K562 (cell line): ENCODE data around the gene PTPRO. TPM values are rescaled to one million over a fixed set of nuclear protein-coding genes. Genes with fewer than 3 reads are reported as not detected.

Source experiments
- ATAC-seq: fragments of 200-7000 bp; cut with Tn5 transposase; 3 replicates; pipeline ENCODE4 v1.9.1; 2020; ENCODE audit warnings: moderate library complexity
- BruUV-seq: library from RNA; stranded (reverse); fragments of 400-500 nt; replicated peaks from 2 replicates; lab custom pipeline; 2021; lab: Mats Ljungman, UMichigan
- CTCF ChIA-PET: fragments of 300-600 bp; formaldehyde crosslinking; extraction: SDS; loops from one replicate; lab custom pipeline; 2021; ENCODE audit warnings: low intra/inter-chr PET ratio; lab: Yijun Ruan, JAX
- POLR2A ChIA-PET: fragments of 300-600, 350-650 bp; sonication (Branson Sonifier 250); formaldehyde crosslinking; extraction: SDS; loops from one replicate; lab custom pipeline; 2021; ENCODE audit warnings: antibody characterized with exemption, inconsistent platforms; lab: Yijun Ruan, JAX
- DNase-seq, 4 experiments: peaks; one replicate each; pipeline versions ENCODE4 v3.0.0 to v3.0.0-alpha.2; 2011 to 2018; ENCODE audit warnings: low spot score in 3 of 4, mixed read lengths in 3 of 4; ENCODE audit errors: extremely low read depth in 1 of 4
- FAIRE-seq: peaks from 2 replicates; lab custom pipeline; 2011; peaks lifted over from hg19 to GRCh38; lab: Jason Lieb, UNC
- H2AFZ ChIP-seq: 2 replicates; pipeline ENCODE4 v1.6.0; 2011; ENCODE audit warnings: low read depth, low read length, control low read depth, inconsistent platforms
- H3K27ac ChIP-seq: fragments of 200-600 bp; 3 replicates; pipeline ENCODE4 v1.8.0; 2011; ENCODE audit warnings: low read depth, mild to moderate bottlenecking, control low read depth, inconsistent platforms, low read length, moderate library complexity, mixed read lengths; ENCODE audit errors: extremely low read depth
- H3K27me3 ChIP-seq, 2 experiments: fragments of 300-600 bp in 1 of 2; 2 replicates in 1 of 2; 3 replicates in 1 of 2; pipeline versions ENCODE4 v1.6.0 to v1.8.0; 2011; ENCODE audit warnings: inconsistent platforms in 2 of 2, low read length in 2 of 2, mild to moderate bottlenecking in 1 of 2, mixed read lengths in 1 of 2, moderate library complexity in 1 of 2; ENCODE audit not compliant: control insufficient read depth in 2 of 2, insufficient read depth in 2 of 2
- H3K36me3 ChIP-seq: fragments of 300-600 bp; 3 replicates; pipeline ENCODE4 v1.8.0; 2011; ENCODE audit warnings: mild to moderate bottlenecking, low read length, inconsistent platforms; ENCODE audit not compliant: control insufficient read depth, insufficient read depth
- H3K4me1 ChIP-seq, 2 experiments: fragments of 200-600 bp in 1 of 2; replicated peaks in 1 of 2; 2 replicates in 1 of 2; 3 replicates in 1 of 2; pipeline versions ENCODE4 v1.5.1 to v1.8.0; 2011; ENCODE audit warnings: inconsistent platforms in 2 of 2, low read length in 2 of 2, mild to moderate bottlenecking in 1 of 2, mixed read lengths in 1 of 2, moderate library complexity in 1 of 2; ENCODE audit not compliant: control insufficient read depth in 2 of 2, insufficient read depth in 2 of 2
- H3K4me2 ChIP-seq: 2 replicates; pipeline ENCODE4 v1.6.1; 2011; ENCODE audit warnings: low read length, control low read depth, inconsistent platforms, mixed read lengths; ENCODE audit not compliant: insufficient read depth
- H3K4me3 ChIP-seq: fragments of 200-600 bp; sonication (generic), shearing (Covaris generic); 2 replicates; pipeline ENCODE4 v1.5.1; 2016; ENCODE audit warnings: control low read depth, inconsistent platforms
- H3K79me2 ChIP-seq: fragments of 200-600 bp; 3 replicates; pipeline ENCODE4 v1.8.0; 2011; ENCODE audit warnings: low read length, inconsistent platforms; ENCODE audit not compliant: control insufficient read depth, insufficient read depth
- H3K9ac ChIP-seq, 2 experiments: 2 replicates each; pipeline versions ENCODE4 v1.6.0 to v1.6.1; 2011; ENCODE audit warnings: low read depth in 2 of 2, low read length in 2 of 2, control low read depth in 1 of 2, inconsistent platforms in 1 of 2, mild to moderate bottlenecking in 1 of 2, mixed read lengths in 1 of 2; ENCODE audit not compliant: insufficient read depth in 1 of 2
- H3K9me1 ChIP-seq: one replicate; pipeline ENCODE4 v1.6.0; 2011; ENCODE audit warnings: inconsistent platforms, mild to moderate bottlenecking, low read length, moderate library complexity; ENCODE audit not compliant: control insufficient read depth, insufficient read depth
- H3K9me3 ChIP-seq: replicated peaks from 2 replicates; pipeline ENCODE4 v1.5.1; 2011; ENCODE audit warnings: low read depth, low read length, inconsistent platforms; ENCODE audit not compliant: control insufficient read depth, insufficient read depth
- H4K20me1 ChIP-seq: replicated peaks from 2 replicates; pipeline ENCODE4 v1.6.1; 2011; ENCODE audit warnings: low read length, inconsistent platforms, mixed read lengths; ENCODE audit not compliant: control insufficient read depth, insufficient read depth
- DNMT1 ChIP-seq: fragments of 450-650 bp; IDR thresholded peaks from 2 replicates; pipeline ENCODE4 v1.6.1; 2016; ENCODE audit warnings: antibody characterized with exemption, mild to moderate bottlenecking
- MXI1 ChIP-seq: IDR thresholded peaks from 2 replicates; pipeline ENCODE4 v1.6.1; 2011; ENCODE audit warnings: low read depth, mild to moderate bottlenecking, improper control_type of control experiment, low read length
- PHF8 ChIP-seq: fragments of 200-600 bp; sonication (generic); IDR thresholded peaks from 2 replicates; pipeline ENCODE4 v1.6.1; 2012; ENCODE audit warnings: mixed run types, mild to moderate bottlenecking, inconsistent platforms, low read length, moderate library complexity, borderline replicate concordance
- RAD21 ChIP-seq, 2 experiments: fragments of 250-450 bp in 1 of 2; fragments of 450-650 bp in 1 of 2; sonication (Bioruptor Pico) in 1 of 2; formaldehyde crosslinking in 1 of 2; IDR thresholded peaks in 1 of 2; conservative IDR thresholded peaks in 1 of 2; 2 replicates each; pipeline versions ENCODE4 v1.4.0 to v1.8.0; 2020 to 2022; ENCODE audit warnings: mild to moderate bottlenecking in 2 of 2, moderate library complexity in 1 of 2
- WHSC1 ChIP-seq: IDR thresholded peaks from one replicate; pipeline ENCODE4 v1.6.1; 2012; ENCODE audit warnings: low read length, control low read depth, inconsistent platforms
- WGBS: fragments of 100-300 bp; shearing (Covaris generic); methylation state at CpG from one replicate; pipeline ENCODE4 v1.1.6; 2016; ENCODE audit warnings: low coverage, mixed read lengths; ENCODE audit not compliant: insufficient coverage; ENCODE audit errors: missing lambda C conversion rate; 5-methylcytosine and 5-hydroxymethylcytosine counted together
- in situ Hi-C: fragments of 300-500 bp; cut with MboI; formaldehyde crosslinking; loops from 4 replicates; pipeline ENCODE4 v1.15.0; 2018; ENCODE audit warnings: inconsistent platforms, mixed read lengths
- intact Hi-C: fragments of 100-400 bp; cut with micrococcal nuclease; formaldehyde crosslinking; loops from 2 replicates; pipeline ENCODE4 v1.14.2; 2022
- polyA plus RNA-seq, 8 experiments: library from polyadenylated mRNA; depleted of rRNA in 4 of 8; stranded (reverse) in 5 of 8; unstranded in 3 of 8; fragments of >200 nt; fragmentation: Nextera tagmentation in 2 of 8; fragmentation: Illumina TruSeq in 1 of 8; extraction: Ambion mirVana in 2 of 8; extraction: Trizol in 1 of 8; gene quantifications; 2 replicates each; pipeline versions ENCODE4 v1.2.1 to v1.2.3, GENCODE V29; 2011 to 2014; ENCODE audit warnings: inconsistent platforms in 1 of 8, missing spikeins in 1 of 8
- total RNA-seq, 7 experiments: library from RNA; depleted of rRNA in 6 of 7; stranded (reverse); fragments of >200 nt in 6 of 7; fragmentation: Illumina TruSeq in 2 of 7; extraction: Trizol in 2 of 7; gene quantifications; 2 replicates each; pipeline versions ENCODE4 v1.2.1 to v1.2.3, GENCODE V29; 2011 to 2021; ENCODE audit warnings: low replicate concordance in 1 of 7
- TF ChIP-seq, protein P1 (sequence below), 3 experiments: IDR thresholded peaks in 2 of 3; conservative IDR thresholded peaks in 1 of 3; 2 replicates each; pipeline ENCODE4 v1.5.1; 2011 to 2012; ENCODE audit warnings: low read length in 3 of 3, mild to moderate bottlenecking in 3 of 3, control low read depth in 2 of 3, improper control_type of control experiment in 1 of 3, inconsistent platforms in 1 of 3, low read depth in 1 of 3, mixed read lengths in 1 of 3, moderate library complexity in 1 of 3; ENCODE audit not compliant: insufficient read depth in 2 of 3
- TF ChIP-seq, protein P2 (sequence below): fragments of 250-450 bp; sonication (Bioruptor Pico); IDR thresholded peaks from 2 replicates; pipeline ENCODE4 v1.8.0; 2021; ENCODE audit warnings: moderate library complexity, mild to moderate bottlenecking, inconsistent platforms

PTPRO gene
- total and polyA plus RNA-seq, 9 of the 15 experiments (the other 6 are each of a cell fraction or from before 2014, with no cell fraction given) = 0.22 TPM; not detected in 8

DNA sequence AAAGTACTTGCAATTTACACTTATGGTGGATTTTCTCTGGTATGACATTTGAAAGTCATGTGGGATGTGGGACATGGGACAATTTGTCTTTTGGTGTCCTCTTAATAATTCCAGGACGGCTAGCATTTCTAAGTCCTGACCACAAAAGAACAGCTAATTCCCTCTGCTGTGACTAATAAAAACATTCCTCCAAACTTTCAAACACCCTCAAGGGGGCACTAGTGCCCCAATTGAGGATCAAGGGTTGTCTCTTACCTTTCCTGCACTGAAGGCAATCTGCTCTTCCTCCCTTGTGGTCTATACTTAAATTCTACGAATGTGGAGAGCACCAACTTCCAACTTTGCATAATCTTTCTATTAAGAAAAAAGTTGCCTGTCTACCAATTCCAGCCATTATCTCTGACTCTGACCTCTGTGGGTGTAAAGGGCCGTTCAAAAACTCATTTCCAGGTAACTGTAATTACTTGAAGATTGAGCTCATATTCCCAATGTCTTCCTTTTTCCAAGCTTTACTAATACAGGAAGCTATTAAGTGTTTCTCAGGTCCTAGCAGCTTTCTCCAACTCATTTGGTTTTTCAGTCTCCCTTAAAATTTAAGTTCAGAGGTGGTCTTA, 210.2 kb downstream of the PTPRO start:
- DNase-seq (peak in 3 of 4 experiments; percentile 4 to 21 (median 5)), FAIRE-seq (no peak), ATAC-seq (no peak)
- no peak overlapping the region for H3K4me2 ChIP-seq
- H4K20me1 ChIP-seq = no peaks in the 10 kb centered on the region
- H3K4me3 ChIP-seq = no peak overlapping the region
- H3K36me3 ChIP-seq = no peaks in the 10 kb centered on the region
- ChIA-PET POLR2A (interaction anchor here (0.6 kb wide), 1 partner anchor 1605 kb away, joined by 3 read pairs; no protein-coding TSS in a partner anchor), CTCF (no interaction called here)
- intact Hi-C loops = no loop called here
- H3K27me3 ChIP-seq = no peaks in the 10 kb centered on the region
- no peak overlapping the region for H2AFZ ChIP-seq
- WGBS = 8% methylated on average over 2 of the region's 3 CpGs
- H3K27ac ChIP-seq = no peak overlapping the region
- in situ Hi-C loops = no loop called here
- no peaks in the 10 kb centered on the region for H3K79me2 ChIP-seq
- H3K9me3 ChIP-seq = no peaks in the 10 kb centered on the region
- TF ChIP-seq MXI1 = no peak
- TF ChIP-seq, protein P1, sequence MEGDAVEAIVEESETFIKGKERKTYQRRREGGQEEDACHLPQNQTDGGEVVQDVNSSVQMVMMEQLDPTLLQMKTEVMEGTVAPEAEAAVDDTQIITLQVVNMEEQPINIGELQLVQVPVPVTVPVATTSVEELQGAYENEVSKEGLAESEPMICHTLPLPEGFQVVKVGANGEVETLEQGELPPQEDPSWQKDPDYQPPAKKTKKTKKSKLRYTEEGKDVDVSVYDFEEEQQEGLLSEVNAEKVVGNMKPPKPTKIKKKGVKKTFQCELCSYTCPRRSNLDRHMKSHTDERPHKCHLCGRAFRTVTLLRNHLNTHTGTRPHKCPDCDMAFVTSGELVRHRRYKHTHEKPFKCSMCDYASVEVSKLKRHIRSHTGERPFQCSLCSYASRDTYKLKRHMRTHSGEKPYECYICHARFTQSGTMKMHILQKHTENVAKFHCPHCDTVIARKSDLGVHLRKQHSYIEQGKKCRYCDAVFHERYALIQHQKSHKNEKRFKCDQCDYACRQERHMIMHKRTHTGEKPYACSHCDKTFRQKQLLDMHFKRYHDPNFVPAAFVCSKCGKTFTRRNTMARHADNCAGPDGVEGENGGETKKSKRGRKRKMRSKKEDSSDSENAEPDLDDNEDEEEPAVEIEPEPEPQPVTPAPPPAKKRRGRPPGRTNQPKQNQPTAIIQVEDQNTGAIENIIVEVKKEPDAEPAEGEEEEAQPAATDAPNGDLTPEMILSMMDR (IDR thresholded peaks at IDR 0.05 in 2 of 3, conservative IDR thresholded peaks at IDR 0.05 in 1 of 3; ENCODE audit: insufficient read depth in 2 of 3, low read depth in 1 of 3, low read length in 3 of 3) = 0 out of 6 replicates have a peak, but pooled peaks of 2 of the 3 experiments have one; percentile 10 to 28
- no peak for TF ChIP-seq DNMT1
- TF ChIP-seq, protein P2, sequence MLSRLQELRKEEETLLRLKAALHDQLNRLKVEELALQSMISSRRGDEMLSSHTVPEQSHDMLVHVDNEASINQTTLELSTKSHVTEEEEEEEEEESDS (CRISPR knock-in tag) = no peak
- TF ChIP-seq PHF8 = no peak
- TF ChIP-seq WHSC1 = no peak
- TF ChIP-seq RAD21 (CRISPR knock-in tag; conservative IDR thresholded peaks at IDR 0.05 in 1 of 2, IDR thresholded peaks at IDR 0.05 in 1 of 2) = peak in 1 of 2 experiments; percentile 48; a peak in 1 of 4 replicates
- H3K9me1 ChIP-seq = no peaks in the 10 kb centered on the region
- H3K4me1 ChIP-seq = no peaks in the 10 kb centered on the region
- no TSS peak for BruUV-seq
- no peak overlapping the region for H3K9ac ChIP-seq
